GM19043 (cell line): ENCODE results near the gene NPM3.

Source experiments
- ATAC-seq: cut with Tn5 transposase; IDR thresholded peaks from one replicate; pipeline ENCODE4 v1.9.1; 2021; ENCODE audit warnings: low read depth; ENCODE audit not compliant: unreplicated experiment

The NPM3 gene

GRCh38 chr10:101762736-101763135, 20.5 kb downstream of the NPM3 start:
- no peak for ATAC-seq

- no peak for ATAC-seq
Observed at GRCh38 chr10:101761226-101761625, 22.0 kb downstream of the NPM3 start.

- ATAC-seq, result no peak
Observed at GRCh38 chr10:101760510-101760909, 22.7 kb downstream of the NPM3 start.

GRCh38 chr10:101759309-101760247, 23.7 kb downstream of the NPM3 start:
- no peak for ATAC-seq

GRCh38 chr10:101758858-101759257, 24.4 kb downstream of the NPM3 start:
- no peak for ATAC-seq

DNA sequence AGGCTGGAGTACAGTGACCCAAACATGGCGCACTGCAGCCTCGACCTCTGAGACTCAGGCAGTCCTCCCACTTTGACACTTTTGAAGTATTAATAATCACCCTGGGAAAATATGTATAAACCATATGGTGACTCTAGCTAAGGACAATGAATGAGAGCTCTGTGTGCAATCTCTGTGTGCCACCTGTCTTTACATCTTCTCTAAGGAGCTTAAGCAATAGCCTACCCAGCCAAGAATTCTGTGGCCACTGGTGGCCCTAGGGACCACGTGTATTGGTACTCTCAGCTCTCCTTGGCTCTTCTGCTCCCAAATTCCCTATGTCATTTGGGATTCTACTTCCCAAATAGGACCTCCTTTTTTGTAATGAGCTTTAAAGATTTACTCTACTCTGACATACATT, 31.0 kb downstream of the NPM3 start:
- ATAC-seq, result no peak

DNA sequence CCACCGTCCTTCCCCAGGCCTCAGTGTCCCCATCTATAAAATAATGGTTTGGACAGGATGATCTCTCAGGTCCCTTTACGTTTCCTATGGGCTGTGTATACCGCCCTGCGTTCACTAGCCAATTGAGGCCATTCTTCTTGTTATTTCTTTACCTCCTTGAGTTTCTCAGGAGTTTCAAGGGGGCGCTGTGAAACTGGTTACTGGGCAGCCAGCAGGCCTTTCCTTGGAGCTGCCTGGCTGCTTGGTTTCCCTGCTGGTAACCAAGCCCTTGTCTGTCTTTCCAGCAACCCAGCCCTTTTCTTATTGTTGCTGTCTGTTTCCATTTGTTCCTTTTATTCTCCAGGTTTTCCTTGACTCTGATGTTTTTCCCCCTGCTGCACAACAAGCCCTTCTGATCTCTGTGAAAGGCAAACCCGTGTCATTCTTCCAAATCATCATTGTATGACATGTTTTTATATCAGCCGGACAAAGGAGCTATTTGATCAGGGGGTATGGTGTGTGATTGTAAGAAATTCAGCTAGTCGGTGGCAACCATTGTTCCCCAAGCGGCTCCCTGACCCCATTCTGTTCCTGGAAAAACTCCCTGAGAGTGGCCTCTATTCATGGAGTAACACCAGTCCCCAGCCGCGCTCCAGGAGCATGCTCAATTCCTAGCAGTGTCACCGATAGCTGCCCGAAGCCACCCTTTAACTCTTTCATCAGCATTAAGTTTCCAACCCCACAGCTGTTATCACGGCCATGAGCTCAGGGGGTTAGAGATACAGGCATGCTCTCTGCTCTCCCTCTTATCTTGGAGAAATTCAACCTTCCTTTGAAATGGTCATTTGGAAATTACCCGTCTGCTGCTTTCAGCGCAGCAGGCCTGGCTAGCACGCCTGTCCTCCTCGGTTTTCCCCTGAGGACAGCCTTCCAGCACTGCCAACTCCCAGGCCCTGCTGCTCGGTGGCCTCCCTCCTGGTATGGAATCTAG, 33.9 kb downstream of the NPM3 start:
- no peak for ATAC-seq

- no peak for ATAC-seq
Observed at GRCh38 chr10:101748496-101748895, 34.8 kb downstream of the NPM3 start.

GRCh38 chr10:101745074-101745696, 38.1 kb downstream of the NPM3 start:
- no peak for ATAC-seq

- ATAC-seq, result no peak
Observed at GRCh38 chr10:101744267-101744666, 39.0 kb downstream of the NPM3 start.

- ATAC-seq, result no peak
Observed at GRCh38 chr10:101741938-101742337, 41.3 kb downstream of the NPM3 start.

DNA sequence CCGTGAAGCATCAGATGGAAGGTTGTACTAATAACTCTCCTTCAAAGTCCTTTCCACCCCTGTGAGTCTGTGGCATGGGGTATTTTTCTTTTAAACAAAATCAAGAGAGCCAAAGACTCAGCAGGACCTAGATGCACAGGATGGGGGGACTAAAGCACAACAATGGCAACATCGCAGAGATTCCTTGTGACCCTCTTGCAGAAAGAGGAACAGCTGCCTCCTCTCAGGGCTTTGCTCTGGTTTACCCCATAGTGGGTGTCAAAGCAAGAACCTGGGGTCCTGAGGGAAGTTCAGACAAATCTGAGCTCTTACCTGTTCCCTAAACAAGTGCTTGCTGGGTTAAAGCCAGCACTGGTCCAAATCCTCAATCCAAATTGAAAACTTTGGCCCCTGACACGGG, 46.6 kb downstream of the NPM3 start:
- ATAC-seq, result no peak

DNA sequence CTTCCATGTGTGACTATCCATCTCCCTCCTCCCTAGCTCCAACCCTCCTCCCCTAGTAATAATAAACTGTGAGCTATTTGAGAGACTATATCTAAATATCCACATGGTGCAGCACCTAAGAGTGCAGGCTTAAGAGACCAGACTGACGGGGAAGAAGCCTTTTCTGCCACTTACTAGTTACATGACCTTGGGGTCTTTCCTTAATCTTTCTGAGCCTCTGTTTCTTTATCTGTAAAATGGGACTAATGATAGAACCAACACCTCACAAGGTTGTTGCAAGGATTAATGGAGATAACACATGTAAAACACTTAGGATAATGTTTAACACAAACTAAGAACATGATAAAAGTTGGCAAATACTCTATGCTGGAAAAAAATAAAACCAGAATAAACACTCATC, 51.1 kb downstream of the NPM3 start:
- ATAC-seq, result no peak
